Ishikawa (cell line): Measurements from ENCODE around the gene SELENOP.

Source experiments
- EP300 ChIP-seq: IDR thresholded peaks from 2 replicates; pipeline ENCODE4 v1.6.1; 2012; ENCODE audit warnings: borderline replicate concordance
- MAX ChIP-seq: IDR thresholded peaks from 2 replicates; pipeline ENCODE4 v1.6.1; 2012
- YY1 ChIP-seq: IDR thresholded peaks from 2 replicates; pipeline ENCODE4 v1.6.1; 2012; ENCODE audit warnings: low read depth

- no peak for TF ChIP-seq EP300
- TF ChIP-seq MAX: no peak
- TF ChIP-seq YY1: no peak
These were observed 36.9 kb upstream of the SELENOP start for GRCh38 chr5:42848545-42848944.
